Activated T-cell treated with anti-CD3 and anti-CD28 coated beads for 24 hours (primary cell): ENCODE results near the gene SAA2.
A peak's percentile ranks its signal among the peaks of the same experiment; 100 is the strongest.
"Not testable (repeated sequence)": the region's sequence is repeated elsewhere in the genome, so short reads cannot be mapped to it uniquely, and the experiment has no call there.

Experiments
- DNase-seq: peaks from one replicate; pipeline ENCODE4 v3.0.0-alpha.2; 2020; ENCODE audit warnings: low read depth

Gene SAA2

DNA sequence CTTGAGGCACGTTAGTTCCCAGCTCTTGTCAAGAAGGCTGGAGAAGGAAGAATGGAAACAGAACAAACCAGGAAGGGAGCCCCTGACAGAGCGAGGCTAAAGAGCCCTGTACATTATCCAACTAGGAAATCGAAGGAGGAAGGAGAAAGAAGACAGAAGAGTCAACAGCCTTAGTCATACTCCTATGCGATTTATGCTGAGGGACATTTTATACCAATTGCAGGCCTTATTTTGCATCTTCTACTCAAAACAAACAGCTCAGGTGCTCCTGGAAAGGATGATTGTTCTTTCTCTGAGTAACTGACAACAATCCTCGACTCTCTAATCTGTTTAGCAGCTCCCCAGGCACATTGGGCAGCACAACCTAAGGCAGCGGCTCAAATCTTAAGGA, 1.3 kb downstream of the SAA2 start:
- not testable (repeated sequence) for DNase-seq

DNA sequence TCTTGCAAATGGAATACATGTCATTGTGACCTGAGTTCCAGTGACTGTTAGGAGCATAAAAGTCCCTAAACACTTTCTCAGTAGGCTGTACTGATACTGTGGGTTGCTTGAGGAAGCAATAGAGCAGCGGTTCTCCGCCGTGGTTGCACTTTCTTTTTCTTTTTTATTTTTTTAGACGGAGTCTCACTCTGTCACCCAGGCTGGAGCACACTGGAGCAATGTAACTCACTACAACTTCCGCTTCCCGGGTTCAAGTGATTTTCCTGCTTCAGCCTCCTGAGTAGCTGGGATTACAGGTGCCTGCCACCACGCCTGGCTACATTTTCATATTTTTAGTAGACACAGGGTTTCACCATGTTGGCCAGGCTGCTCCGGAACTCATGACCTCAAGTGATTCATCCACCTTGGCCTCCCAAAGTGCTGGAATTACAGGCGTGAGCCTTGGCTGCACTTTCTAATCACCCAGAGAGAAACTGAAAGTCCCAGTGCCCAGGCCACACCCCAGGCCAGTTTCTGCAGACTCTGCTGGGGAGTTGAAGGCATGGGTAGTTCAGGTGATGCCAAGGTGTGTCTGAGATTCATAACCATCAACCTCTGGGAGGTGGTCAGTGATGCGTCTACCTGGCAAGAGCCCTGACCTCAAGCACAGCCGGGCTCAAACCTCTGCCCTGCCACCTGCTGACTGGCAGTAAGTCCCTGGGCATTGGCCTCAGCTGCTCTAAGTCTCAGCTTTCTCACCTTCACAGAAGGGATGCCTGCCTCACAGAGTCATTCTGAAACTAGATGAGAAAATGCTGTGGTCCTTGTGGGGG, 1.9 kb downstream of the SAA2 start:
- DNase-seq = not testable (repeated sequence)

DNA sequence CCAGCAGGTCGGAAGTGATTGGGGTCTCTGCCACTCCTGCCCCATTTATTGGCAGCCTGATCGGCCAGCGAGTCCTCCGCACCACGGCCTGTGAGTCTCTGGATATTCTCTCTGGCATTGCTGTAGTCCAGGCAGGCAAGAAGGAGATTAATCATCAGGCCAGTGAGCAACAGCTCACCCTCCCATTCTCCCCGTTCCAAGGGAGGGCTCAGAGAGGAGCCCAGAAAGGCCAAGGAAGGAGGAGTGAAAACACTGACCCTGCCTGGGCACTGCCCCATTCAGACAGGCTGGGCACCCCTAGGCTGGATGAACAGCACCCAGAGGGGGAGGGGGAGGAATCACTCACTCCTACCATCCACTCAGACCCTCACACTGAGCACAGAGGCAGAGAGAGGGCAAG, 3.1 kb downstream of the SAA2 start:
- no peak for DNase-seq

DNA sequence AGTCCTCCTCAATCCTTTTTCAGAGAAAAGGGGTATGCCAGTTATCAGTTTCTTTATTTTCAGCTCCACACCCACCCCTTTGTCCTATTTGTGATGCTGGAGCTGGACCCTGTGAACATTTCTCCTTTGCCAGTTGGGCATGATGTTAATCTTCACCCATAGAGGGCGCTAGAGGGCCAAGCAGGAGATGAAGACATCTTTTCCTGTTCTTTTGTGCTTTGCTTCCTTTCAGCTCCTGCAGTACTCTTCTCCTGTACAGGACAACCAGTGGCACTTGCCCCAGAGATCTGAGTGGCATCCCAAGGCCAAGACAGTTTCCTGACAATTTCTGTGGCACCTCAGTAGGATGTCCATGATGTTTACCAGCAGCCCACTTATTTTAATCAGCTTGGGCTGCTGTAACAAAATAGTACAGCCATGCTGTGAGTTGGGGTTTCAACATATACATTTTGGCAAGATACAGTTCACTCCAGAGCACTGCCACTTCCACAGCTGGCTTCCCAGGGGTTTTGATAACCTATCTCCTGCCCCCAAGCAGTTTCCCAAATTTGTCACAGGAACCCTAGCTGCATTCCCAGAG, 4.6 kb downstream of the SAA2 start:
- DNase-seq = peak; percentile 45

DNA sequence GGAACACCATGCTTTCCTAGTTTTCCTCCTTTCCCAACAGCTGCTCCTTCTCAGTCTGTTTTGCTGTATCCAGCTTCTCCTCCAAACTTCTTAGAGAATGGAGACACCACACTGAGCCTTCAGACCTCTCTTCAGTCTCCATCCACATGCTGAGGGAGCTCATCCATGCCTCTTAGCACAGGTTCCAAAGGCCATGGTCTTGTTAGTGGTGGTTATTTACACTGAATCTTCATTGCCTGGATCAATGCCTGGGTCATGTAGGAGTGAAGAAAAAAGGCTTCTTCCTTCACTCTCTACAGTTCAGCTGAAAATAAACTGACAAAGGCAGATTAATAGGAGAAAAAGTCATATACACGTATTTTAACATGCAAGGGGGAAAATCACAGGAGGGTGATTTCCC, 8.8 kb downstream of the SAA2 start:
- DNase-seq = no peak

DNA sequence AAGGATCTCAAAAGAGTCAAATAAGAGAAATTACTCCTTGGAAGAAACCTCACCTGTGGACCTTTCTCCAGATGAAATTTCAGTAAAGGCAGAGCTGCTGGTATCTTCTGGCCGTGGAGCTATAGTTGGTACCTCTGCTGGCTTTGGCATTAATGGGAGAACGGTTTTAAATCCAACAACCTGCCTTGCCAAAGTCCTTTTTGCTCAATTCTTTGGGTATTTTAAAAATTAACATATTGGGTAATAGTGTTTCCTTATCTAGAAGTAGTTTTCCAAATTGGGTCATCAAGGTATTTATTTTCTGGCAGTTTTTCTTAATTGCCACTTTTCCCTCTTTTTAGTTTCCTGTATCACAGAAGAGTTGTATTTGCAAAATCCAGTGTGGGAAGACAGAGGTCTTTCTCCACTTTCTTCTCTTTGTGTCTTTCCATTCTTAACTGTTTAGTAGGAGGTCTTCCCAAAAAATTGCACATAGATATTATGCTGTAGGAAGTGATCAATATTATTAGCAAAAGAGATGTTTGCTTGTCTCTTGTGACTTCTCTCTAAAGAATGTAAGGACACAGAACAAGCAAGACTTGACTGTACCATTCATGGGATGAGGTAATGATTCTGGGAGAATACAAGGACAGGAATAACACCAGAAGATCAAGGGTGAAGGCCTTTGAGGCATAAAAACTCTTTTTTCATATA, 11.7 kb downstream of the SAA2 start, which contains the start of gene SAA4:
Gene SAA4, minus strand, starts transcription at position 139 of the 693 bp plus-strand sequence. CDS start 876 bp downstream, outside the sequence.
- no peak for DNase-seq

DNA sequence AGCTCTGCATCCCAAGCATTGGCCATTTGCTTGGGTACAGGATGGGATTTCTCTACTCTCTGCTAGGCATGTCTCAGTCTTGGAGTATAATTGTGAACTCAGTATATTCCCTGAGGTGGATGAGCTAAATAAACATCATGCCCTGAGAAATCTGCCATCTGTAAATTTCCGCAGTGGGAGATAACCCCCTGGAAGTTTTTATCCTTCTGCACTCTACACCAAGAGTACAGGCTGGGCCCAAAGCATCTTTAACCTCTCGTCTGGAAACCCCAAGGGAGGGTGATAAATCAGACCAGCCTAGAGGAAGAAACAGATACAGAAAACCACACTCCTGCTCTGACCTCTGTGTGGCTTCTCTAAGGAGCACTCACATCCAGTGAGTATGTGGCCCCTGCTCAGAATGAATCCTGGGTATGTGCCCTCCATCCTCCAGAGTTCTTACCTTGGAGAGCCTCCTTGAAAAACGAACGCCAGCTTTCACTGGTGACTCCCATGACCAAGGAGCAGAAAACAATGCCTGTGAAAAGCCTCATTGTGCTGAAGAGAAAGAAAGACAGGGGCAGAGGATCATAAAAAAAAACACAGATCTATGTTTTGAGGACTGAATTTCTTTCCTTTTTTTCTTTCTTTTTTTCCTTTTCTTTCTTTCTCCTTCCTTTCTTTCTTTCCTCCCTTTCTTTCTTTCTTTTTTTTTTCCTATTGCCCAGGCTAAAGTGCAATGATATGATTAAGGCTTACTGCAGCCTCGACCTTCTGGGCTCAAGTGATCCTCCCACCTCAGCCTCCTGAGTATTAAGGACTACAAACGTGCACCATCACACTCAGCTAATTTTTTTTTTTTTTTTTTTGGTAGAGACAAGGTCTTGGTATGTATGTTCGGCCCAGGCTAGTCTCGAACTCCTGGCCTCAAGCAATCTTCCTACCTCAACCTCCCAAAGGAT, 12.8 kb downstream of the SAA2 start:
- no peak for DNase-seq

DNA sequence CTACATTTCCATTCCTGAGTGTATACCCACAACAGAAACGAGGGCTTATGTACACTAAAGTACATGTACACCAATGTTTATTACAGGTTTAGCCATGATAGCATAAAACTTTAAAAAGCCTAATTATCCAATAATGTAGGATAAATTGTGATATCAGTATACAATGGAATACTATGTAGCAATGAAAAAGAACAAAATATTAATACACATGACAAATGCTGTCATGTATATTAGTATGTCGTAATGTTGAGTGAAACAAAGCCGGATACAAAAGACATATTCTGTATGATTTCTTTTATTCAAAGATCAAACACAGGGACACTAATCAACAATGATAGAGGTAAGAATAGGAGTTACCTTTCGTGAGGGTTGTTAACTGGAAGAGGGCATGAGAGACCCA, 14.6 kb downstream of the SAA2 start:
- DNase-seq = no peak

DNA sequence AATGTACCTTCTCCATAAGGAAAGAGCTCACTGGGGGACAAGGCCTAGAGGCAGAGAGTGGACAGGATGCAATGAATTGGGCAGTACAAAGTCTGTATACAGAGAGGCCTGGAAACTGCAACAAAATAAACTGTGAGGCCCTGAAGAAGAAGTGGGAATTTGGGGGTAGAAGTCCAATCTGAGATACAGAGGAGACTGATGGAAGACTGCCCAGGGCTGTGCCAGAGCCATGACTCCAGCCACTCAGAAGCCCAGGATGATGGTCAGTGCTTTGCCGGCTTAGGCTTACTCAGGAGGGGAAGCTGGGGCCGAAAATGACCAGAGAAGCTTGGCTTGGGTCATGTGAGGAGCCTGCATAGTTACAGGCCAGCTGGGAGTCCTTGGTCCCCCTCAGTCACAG, 17.6 kb downstream of the SAA2 start:
- no peak for DNase-seq

DNA sequence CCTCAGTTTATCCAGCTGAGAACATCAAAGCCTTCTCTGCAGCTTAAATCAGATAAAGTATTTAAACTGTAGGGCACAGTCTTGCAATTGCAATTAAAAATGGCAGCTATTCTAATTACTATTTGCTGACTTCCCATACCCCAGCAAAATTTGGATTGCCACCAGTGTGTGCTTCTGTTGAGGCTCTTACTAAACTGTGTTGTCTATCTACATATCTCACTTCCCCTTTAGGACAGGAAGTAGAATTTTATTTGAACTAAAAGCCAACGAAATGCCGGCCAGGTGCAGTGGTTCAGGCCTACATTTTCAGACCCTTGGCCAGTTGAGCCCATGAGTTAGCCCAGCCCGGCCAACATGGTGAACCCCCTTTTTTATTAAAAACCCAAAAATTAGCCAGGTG, 19.0 kb downstream of the SAA2 start:
- DNase-seq = no peak

DNA sequence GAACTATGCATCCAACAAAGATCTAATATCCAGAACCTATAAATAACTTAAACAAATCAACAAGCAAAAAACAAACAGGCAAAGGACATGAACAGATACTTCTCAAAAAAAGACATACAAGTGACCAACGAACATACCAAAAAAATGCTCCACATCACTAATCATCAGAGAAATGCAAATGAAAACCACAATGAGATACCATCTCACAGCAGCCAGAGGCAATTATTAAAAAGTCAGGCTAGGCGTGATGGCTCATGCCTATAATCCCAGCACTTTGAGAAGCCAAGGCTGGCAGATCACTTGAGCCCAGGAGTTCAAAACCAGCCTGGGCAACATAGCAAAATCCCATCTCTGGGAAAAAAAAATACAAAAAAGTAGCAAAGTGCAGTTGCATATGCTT, 22.6 kb downstream of the SAA2 start:
- no peak for DNase-seq

DNA sequence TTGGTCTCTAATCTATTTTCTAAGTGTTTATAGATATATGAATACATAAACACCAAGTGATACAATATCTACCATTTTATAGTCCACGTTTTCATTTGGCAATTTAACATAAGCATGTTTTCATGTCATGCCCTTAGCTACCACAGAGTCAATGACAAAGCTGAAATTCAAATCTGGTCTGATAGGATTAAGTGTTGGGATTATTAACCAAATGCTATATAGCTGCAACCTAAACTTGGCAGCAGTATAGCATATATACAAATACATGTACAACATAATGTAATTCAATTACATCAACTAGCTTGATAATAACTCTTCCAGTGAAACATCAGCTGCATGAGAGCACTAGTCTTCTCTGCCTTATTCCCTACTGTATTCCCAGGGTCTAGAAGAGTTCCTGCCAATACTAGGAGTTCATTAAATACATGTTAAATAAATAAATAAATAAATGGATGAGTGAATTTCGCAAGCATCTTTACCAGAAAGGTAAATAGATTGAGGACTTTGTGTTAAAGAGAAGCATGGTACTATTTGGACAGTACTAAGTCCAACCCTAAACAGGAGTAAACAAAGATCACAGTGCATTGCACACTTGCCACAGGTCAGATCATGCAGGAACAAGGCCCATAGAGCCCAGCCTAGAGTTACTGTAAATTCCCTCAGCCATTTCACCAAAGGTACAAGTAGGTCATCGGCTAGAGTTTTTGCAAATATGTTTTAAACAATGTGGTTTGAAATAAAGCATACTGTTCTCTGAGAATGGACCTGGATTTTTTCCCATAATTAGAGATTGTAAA, 24.7 kb downstream of the SAA2 start:
- no peak for DNase-seq

DNA sequence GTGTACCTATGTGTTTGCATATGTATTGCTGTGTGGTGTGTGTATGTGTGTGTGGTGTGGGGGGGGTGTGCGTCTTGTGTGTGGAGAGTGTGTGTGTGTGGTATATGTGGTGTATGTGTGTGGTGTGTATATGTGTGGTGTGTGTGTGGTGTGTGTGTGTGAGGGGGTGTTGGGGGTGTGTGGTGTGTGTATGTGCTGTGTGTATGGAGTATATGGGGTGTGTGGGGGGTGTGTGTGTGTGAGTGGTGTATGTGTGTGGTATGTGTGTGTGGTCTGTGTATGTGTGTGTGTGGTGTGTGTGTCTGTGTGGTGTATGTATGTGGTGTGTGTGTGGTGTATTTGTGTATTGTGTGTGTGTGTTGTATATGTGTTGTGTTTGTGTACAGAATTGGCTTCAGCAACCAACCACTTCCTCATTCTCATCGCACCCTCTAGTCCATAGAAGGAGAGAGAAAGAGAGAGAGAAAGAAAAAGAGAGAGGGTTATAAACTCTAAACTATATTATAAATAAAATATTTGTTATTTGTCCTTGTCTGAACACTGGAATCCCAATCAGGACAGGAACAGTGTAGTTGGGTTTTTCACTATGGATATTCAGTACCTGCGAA, 25.6 kb downstream of the SAA2 start:
- no peak for DNase-seq

DNA sequence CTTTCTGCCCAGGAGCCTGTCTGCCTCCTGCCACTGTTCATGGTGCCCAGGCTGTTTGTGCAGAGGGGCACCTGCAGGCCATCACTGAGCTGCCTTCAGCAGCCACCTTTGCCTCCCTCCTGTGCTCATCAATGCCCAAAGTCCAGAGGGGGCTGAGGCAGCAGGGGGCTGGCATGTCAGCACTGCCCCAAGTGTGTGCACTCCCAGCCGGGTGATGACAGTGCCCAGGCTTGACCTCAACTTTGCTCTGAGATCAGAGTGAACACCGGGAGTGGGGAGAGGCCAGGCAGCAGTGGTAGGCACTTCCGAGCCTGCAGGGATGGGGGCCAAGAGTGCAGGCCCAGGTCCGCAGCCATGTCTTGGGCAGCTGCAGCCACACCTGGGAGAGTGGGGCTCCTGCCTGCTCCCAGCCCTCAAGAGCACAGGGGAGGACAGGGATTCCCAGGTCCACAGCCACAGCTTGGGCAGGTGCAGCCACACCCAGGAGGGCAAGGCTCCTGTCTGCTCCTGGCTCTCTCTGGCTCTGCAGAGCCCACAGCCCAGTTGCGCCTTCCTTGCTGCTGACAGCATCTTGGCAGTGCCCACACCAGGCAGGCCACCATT, 27.1 kb downstream of the SAA2 start:
- DNase-seq = no peak

DNA sequence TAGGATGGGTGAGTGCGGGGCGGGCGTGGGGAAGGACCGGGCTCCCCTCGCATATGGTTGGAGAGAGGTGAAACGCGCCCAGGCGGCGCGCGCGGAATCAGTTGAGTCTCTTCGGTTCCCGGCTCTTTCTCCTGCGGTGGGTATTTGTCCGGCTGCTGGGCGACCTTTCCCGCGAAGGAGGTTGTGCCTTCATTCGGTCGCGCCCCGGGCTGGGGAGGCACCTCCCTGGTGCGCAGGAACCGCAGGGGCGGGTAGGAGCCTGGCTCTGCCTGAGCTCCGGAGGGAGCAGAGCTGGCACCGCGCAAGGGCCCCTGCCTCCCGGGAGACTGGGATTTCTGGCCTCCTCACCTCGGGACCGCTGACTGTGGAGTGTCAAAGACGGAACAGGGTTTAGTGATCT, 39.4 kb downstream of the SAA2 start:
- DNase-seq = no peak

DNA sequence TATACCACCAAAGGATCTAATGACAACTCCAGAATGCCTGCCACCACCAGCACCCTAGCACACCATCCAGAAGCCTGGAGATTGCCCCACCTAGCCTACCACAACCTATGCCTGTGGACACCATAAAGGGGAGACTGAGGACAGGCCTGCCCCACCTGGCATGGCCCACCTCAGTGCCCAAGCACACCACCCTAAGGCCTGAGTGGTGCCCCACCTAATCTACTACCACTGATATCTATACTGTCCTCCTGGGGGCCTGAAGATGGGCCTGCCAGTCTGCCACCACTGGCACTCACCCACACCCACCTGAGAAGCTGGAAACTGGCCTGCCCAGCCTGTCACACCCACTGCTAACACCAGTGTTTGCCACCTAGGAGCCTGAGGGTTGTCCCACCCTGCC, 43.7 kb downstream of the SAA2 start:
- DNase-seq = no peak

DNA sequence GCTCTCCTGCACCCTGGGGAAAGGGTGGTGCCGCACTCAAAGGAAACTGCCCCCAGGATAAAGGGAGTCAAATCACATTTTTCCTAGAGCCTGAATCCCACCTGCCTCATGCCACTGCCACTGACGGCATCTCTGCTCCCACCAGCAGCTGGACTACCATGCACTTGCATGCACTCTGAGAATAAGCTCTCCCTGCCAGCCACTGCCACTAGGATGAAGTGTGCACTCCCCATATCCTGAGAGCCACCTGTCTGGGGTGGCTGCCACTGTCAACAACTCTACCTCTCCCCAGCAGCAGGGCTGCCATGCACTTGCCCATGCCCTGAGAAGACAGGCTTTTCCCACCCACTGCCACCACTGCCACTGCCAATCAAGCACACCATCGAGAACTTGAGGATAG, 44.2 kb downstream of the SAA2 start:
- DNase-seq = no peak

DNA sequence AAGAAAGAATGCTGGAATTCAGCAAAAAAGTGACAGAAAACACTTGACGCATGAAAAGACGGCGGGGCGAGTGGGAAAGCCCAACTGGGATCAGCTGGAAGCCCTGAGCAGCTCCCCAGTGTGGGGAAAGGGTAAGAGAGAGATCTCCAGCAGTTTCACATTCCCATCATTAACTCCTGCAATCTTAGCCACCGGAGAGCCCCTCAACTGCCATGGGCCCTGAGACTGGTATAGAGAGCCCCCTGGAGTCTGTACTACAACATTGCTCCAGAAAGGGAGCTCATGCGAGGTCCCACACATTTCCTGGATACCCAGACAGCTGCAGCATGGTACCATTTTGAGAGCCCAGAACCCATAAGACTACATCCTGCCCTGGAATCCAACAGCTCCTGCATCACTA, 44.7 kb downstream of the SAA2 start:
- no peak for DNase-seq

DNA sequence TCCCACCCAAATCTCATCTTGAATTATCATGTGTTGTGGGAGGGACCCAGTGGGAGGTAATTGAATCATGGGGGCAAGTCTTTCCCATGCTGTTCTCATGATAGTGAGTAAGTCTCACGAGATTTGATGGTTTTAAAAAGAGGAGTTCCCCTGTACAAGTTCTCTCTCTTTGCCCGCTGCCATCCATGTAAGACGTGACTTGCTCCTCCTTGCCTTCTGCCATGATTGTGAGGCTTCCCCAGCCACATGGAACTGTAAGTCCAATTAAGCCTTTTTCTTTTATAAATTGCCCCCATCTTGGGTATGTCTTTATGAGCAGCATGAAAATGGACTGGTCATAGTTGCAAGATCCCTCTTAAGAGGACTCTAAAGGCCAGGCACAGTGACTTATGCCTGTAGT, 50.7 kb downstream of the SAA2 start:
- not testable (repeated sequence) for DNase-seq

DNA sequence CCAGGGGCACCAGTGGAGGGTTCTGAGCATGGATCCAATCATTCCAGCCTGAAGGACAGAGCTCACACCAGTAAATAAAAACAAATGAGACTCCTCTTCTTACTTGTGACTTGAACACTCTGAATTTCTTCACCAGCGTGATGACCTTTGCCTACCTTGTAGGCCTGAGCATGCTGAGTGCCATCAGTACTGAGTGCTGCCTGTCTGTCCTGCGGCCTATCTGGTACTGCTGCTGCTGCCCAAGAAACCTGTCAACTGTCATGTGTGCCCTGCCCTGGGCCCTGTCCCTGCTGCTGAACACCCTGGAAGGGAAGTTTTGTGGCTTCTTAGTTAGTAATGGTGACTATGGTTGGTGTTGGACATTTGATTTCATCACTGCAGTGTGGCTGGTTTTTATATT, 51.9 kb downstream of the SAA2 start:
- DNase-seq = no peak
